Measurements from ENCODE around the gene INPP5D. TPM values are rescaled to one million over a fixed set of nuclear protein-coding genes. Genes with fewer than 3 reads are reported as not detected.
A peak's percentile ranks its signal among the peaks of the same experiment; 100 is the strongest.
"Not testable (repeated sequence)": the region's sequence is repeated elsewhere in the genome, so short reads cannot be mapped to it uniquely, and the experiment has no call there.

The INPP5D gene
- total and polyA plus RNA-seq, 9 donors: 4.3 to 9.8 (median 6.3) TPM

DNA sequence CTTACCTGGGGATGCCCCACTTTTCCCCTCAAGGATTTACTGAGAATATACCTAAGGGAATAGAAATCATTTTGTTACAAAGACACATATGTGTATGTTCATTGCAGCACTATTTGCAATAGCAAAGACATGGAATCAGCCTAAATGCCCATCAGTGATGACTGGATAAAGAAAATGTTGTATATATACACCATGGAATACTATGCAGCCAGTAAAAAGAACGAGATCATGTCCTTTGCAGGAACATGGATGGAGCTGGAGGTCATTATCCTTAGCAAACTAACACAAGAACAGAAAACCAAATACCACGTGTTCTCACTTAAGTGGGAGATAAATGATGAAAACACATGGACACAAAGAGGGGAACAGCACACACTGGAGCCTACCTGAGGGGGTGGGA is 63.4 kb downstream of the INPP5D start:
- H3K27ac ChIP-seq (ENCODE audit: low read length); H3K36me3 ChIP-seq (ENCODE audit: control insufficient read depth, insufficient read depth, low read length); H3K9me3 ChIP-seq (replicated peaks; ENCODE audit: control insufficient read depth, low read depth, low read length); H3K27me3 ChIP-seq (ENCODE audit: control insufficient read depth, insufficient read depth, low read length); H3K4me1 ChIP-seq (ENCODE audit: control insufficient read depth, insufficient read depth, low read length); DNase-seq; H3K4me3 ChIP-seq (ENCODE audit: low read length): not testable (repeated sequence)
- no CpG with 5 or more reads among the region's 2 CpGs for WGBS (ENCODE audit: insufficient coverage)

DNA sequence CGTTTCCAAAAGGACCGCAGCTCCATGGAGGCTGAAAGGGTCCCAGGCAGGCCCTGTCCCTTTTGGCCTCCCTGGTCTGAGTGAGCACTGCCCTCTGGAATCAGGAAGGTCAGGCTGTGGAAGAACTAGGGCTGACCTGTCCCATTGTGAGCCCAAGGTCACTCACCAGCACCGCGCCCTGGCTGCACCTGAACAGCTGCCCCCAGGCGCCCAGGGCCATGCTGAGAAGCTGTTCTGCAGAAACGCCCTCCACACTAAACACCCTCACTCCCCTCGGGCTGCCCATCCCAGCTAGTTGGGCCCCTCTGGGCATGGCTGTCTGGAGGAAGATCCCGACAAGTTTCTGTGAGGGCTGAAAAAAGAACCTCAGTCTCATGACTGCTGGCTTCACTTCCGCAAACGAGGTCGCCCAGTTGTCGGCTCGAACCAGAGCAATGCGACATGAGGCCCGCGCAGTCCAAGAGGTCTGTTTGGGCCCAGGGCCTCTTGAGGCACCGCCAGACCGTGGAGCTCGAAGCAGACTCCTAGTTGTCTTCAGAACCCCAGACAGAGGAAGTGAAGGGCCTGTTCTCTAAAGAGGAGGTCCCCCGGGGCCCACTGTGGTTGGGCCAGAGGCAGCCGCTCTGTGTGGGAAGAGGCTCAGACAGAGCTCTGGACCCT is 64.4 kb downstream of the INPP5D start:
- peak; percentile 33 for DNase-seq
- Histone ChIP-seq H3K9me3 (replicated peaks; ENCODE audit: control insufficient read depth, low read depth, low read length) (no peaks in the 10 kb centered on the region), H3K4me1 (ENCODE audit: control insufficient read depth, insufficient read depth, low read length) (no peaks in the 10 kb centered on the region), H3K27me3 (ENCODE audit: control insufficient read depth, insufficient read depth, low read length) (peaks cover 3% of the 10 kb centered on the region), H3K27ac (ENCODE audit: low read length) (no peak overlapping the region), H3K4me3 (ENCODE audit: low read length) (no peak overlapping the region), H3K36me3 (ENCODE audit: control insufficient read depth, insufficient read depth, low read length) (no peaks in the 10 kb centered on the region)
- WGBS (ENCODE audit: insufficient coverage): 74% methylated on average over 19 of the region's 21 CpGs

DNA sequence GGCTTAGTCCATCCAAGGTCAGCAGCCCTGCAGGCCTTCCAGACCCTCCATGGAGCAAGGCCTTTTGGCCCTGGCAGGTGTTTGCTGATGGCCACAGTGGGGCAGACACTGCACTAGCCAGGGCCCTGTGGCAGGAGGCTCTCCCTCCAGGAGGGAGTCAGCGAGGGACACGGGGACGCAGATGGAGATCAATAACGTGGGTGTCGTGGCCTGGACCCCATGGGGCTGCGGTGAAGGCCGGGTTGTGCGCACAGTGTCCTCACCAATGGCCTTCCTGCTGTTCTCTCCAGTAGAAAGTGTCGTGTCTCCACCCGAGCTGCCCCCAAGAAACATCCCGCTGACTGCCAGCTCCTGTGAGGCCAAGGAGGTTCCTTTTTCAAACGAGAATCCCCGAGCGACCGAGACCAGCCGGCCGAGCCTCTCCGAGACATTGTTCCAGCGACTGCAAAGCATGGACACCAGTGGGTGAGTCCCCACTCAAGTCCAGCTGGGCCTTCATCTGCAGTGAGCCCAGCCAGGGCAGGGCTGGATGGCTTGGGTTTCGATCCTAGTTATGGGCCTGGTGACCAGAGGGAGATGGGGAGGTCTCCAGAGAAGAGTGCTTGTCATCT is 65.4 kb downstream of the INPP5D start:
- Histone ChIP-seq H3K9me3 (replicated peaks; ENCODE audit: control insufficient read depth, low read depth, low read length) (no peaks in the 10 kb centered on the region), H3K4me3 (ENCODE audit: low read length) (no peak overlapping the region), H3K27ac (ENCODE audit: low read length) (no peak overlapping the region), H3K36me3 (ENCODE audit: control insufficient read depth, insufficient read depth, low read length) (no peaks in the 10 kb centered on the region), H3K4me1 (ENCODE audit: control insufficient read depth, insufficient read depth, low read length) (no peaks in the 10 kb centered on the region), H3K27me3 (ENCODE audit: control insufficient read depth, insufficient read depth, low read length) (peaks cover 5% of the 10 kb centered on the region)
- no peak for DNase-seq
- WGBS (ENCODE audit: insufficient coverage): 89% methylated on average over 20 of the region's 20 CpGs

DNA sequence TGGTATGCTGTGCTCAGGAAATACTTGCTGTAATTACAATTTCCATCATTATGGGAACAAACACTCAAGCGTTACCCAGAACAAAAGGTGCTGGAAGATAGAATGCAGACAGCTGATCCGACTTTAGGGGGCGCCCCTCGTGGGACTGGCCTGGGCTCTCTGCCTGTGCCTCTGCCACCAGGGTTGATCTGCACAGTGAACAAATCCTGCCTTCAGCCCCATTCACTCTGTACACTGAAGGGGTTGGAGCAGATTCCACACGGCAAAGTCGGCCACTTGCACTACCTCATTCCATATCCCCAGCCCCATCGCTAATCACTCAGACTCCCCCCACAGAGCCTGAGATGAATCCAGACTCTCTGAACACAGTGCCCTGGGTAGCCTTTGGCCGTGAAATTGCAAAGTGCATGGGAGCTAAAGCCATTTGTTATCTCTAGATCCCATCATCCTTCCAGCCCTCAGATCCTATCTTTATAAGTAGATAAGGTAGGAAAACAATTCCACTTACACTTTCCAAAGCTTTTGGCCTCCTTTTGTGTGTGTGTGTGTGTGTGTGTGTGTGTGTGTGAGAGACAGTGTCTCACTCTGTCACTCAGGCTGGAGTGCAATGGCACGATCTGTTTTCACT is 69.3 kb downstream of the INPP5D start:
- H3K9me3 ChIP-seq (replicated peaks; ENCODE audit: control insufficient read depth, low read depth, low read length): no peaks in the 10 kb centered on the region
- peaks cover 5% of the 10 kb centered on the region for H3K27me3 ChIP-seq (ENCODE audit: control insufficient read depth, insufficient read depth, low read length)
- no peaks in the 10 kb centered on the region for H3K36me3 ChIP-seq (ENCODE audit: control insufficient read depth, insufficient read depth, low read length)
- H3K27ac ChIP-seq (ENCODE audit: low read length): no peak overlapping the region
- WGBS (ENCODE audit: insufficient coverage): 38% methylated on average over 7 of the region's 9 CpGs
- no peak for DNase-seq
- no peak overlapping the region for H3K4me3 ChIP-seq (ENCODE audit: low read length)
- H3K4me1 ChIP-seq (ENCODE audit: control insufficient read depth, insufficient read depth, low read length): no peaks in the 10 kb centered on the region

DNA sequence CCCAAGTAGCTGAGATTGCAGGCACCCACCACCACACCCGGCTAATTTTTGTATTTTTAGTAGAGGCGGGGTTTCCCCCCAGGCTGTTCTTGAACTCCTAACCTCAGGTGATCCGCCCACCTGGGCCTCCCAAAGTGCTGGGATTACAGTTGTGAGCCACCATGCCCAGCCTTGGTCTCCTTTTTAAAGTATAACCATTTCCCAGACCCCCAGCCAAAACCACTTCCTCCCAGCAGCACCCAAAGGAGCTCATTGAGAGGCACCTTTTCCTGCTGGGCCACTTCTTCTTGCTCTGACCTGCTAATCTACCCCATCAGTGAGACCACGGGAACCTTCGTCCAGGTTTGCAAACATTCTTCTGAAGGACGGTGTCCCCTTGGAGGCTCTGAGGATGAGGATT is 69.9 kb downstream of the INPP5D start:
- Histone ChIP-seq H3K4me1 (ENCODE audit: control insufficient read depth, insufficient read depth, low read length) (no peaks in the 10 kb centered on the region), H3K27ac (ENCODE audit: low read length) (no peak overlapping the region), H3K4me3 (ENCODE audit: low read length) (no peak overlapping the region), H3K9me3 (replicated peaks; ENCODE audit: control insufficient read depth, low read depth, low read length) (no peaks in the 10 kb centered on the region), H3K36me3 (ENCODE audit: control insufficient read depth, insufficient read depth, low read length) (no peaks in the 10 kb centered on the region), H3K27me3 (ENCODE audit: control insufficient read depth, insufficient read depth, low read length) (peaks cover 5% of the 10 kb centered on the region)
- 92% methylated on average over 3 of the region's 6 CpGs for WGBS (ENCODE audit: insufficient coverage)
- DNase-seq: no peak

DNA sequence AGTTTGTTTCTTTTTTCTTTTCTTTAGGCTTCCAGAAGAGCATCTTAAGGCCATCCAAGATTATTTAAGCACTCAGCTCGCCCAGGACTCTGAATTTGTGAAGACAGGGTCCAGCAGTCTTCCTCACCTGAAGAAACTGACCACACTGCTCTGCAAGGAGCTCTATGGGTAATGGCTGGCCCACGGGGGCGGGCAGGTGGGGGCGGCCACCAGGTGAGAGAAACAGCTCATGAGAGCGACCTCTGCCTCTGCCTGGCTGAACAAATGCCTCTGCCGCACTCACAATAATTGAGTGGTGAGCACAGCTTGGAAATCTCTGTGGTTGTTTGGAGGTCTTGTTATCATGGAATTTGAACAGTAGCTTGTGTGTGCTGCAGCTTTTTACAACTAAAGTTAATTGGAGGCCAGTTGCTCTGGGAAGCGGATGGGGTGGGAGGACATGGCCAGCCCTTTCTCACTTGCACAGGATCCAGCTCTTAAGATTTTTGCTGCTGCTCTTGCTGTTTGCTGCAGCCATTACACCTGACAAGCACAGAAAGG is 70.4 kb downstream of the INPP5D start:
- 59% methylated on average over 6 of the region's 7 CpGs for WGBS (ENCODE audit: insufficient coverage)
- Histone ChIP-seq H3K4me1 (ENCODE audit: control insufficient read depth, insufficient read depth, low read length) (no peaks in the 10 kb centered on the region), H3K9me3 (replicated peaks; ENCODE audit: control insufficient read depth, low read depth, low read length) (no peaks in the 10 kb centered on the region), H3K27ac (ENCODE audit: low read length) (no peak overlapping the region), H3K27me3 (ENCODE audit: control insufficient read depth, insufficient read depth, low read length) (peaks cover 5% of the 10 kb centered on the region), H3K4me3 (ENCODE audit: low read length) (no peak overlapping the region), H3K36me3 (ENCODE audit: control insufficient read depth, insufficient read depth, low read length) (no peaks in the 10 kb centered on the region)
- no peak for DNase-seq

DNA sequence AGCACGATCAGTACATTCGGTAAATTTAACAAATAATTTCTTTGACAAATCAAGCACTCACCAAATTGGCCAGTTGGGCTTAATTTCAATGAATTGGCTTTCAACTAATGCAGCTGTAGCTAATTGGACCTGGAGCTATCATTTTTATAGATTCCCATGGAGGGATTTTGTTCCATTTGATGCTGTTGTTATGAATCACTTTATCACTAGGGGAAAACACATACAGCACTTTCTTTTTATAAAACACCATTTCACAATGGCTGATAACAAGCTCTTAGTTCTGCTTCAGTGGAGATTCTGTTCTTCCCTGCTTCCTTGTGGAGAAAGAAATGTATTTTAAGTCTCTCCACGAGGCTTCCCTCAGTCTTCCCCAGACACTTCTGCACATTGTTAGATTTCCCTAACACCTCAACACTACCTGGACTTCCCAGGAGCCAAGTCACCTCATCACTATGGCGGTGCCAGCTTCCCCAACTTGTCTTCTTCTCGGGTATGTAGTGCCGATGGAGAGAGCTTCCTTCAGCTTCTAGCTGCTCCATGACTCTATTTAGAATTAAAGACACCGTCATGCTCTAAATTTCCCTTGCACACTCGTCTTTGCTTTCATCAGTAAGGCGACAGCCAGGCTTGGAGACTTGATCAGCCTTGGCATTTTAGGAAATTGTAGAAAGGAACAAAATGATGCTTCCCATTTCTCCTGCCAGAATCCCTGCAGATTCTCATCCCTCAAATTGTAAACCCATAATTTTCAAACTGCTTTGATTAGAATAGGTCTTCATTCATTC is 72.0 kb downstream of the INPP5D start:
- Histone ChIP-seq H3K9me3 (replicated peaks; ENCODE audit: control insufficient read depth, low read depth, low read length) (peaks cover 5% of the 10 kb centered on the region), H3K4me1 (ENCODE audit: control insufficient read depth, insufficient read depth, low read length) (no peaks in the 10 kb centered on the region), H3K27me3 (ENCODE audit: control insufficient read depth, insufficient read depth, low read length) (peaks cover 5% of the 10 kb centered on the region), H3K36me3 (ENCODE audit: control insufficient read depth, insufficient read depth, low read length) (no peaks in the 10 kb centered on the region), H3K4me3 (ENCODE audit: low read length) (no peak overlapping the region), H3K27ac (ENCODE audit: low read length) (no peak overlapping the region)
- 78% methylated on average over 3 of the region's 9 CpGs for WGBS (ENCODE audit: insufficient coverage)
- DNase-seq: no peak

DNA sequence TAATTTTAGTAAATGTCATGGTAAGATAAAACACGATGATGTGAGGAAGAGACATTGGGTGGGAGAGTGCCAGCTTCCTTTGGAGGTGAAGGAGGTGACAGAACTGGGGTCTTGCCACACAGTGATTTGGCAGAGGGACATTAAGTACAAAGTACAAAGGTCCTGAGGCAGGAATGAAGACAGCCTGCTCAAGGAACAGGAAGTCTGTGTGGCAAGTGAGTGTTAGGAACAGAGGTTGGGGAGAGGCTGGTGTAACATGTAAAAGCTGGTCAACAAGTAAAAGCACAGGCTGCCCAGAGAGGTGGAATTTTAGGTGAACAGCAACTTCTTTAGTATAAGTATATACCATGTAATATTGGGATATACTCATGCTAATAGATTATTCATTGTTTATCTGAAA is 73.1 kb downstream of the INPP5D start:
- WGBS (ENCODE audit: insufficient coverage): 80% methylated on average over 1 of the region's 1 CpG
- no peak for DNase-seq
- peaks cover 5% of the 10 kb centered on the region for H3K27me3 ChIP-seq (ENCODE audit: control insufficient read depth, insufficient read depth, low read length)
- H3K9me3 ChIP-seq (replicated peaks; ENCODE audit: control insufficient read depth, low read depth, low read length): peaks cover 5% of the 10 kb centered on the region
- H3K27ac ChIP-seq (ENCODE audit: low read length): no peak overlapping the region
- no peaks in the 10 kb centered on the region for H3K4me1 ChIP-seq (ENCODE audit: control insufficient read depth, insufficient read depth, low read length)
- H3K4me3 ChIP-seq (ENCODE audit: low read length): no peak overlapping the region
- no peaks in the 10 kb centered on the region for H3K36me3 ChIP-seq (ENCODE audit: control insufficient read depth, insufficient read depth, low read length)

DNA sequence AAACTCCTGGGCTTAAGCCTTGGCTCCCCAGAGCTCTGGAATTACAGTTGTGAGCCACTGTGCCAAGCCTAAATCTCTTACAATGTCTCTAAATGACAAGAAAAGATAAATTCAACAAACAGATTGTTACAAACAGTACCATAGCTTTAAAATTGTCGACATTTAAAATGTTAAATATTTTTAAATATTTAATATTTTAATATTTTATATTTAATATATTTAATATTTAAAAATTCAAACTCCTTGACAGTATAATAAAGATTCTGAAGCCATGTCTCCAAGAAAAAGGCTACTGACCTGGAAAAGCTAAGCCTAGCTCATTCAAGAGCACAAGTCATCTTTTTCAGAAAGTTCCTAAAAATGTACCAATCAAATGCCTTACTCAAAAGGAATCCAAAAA is 75.3 kb downstream of the INPP5D start:
- Histone ChIP-seq H3K36me3 (ENCODE audit: control insufficient read depth, insufficient read depth, low read length) (no peaks in the 10 kb centered on the region), H3K4me3 (ENCODE audit: low read length) (no peak overlapping the region), H3K4me1 (ENCODE audit: control insufficient read depth, insufficient read depth, low read length) (no peaks in the 10 kb centered on the region), H3K27me3 (ENCODE audit: control insufficient read depth, insufficient read depth, low read length) (peaks cover 4% of the 10 kb centered on the region), H3K9me3 (replicated peaks; ENCODE audit: control insufficient read depth, low read depth, low read length) (peaks cover 5% of the 10 kb centered on the region), H3K27ac (ENCODE audit: low read length) (no peak overlapping the region)
- WGBS (ENCODE audit: insufficient coverage): no CpG with 5 or more reads among the region's 1 CpG
- no peak for DNase-seq

DNA sequence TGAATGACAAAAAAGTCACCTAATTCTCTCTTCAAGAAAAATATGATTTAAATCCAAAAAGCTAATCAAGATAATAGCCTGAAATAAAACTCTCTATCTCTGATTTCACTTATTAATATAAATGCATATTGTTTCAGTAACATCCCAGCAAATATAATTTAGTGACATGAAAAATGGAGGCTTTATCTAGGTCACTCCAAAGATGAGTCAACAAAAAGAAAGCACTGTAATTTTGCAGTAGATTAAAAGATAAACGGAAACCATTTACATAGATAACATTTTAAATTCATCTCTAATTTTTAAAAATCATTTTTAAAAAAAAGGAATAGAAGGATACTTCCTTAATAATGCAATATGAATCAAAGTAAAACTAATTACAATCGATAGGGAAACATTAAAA is 76.9 kb downstream of the INPP5D start:
- no peak overlapping the region for H3K4me3 ChIP-seq (ENCODE audit: low read length)
- WGBS (ENCODE audit: insufficient coverage): no CpG with 5 or more reads among the region's 2 CpGs
- no peaks in the 10 kb centered on the region for H3K4me1 ChIP-seq (ENCODE audit: control insufficient read depth, insufficient read depth, low read length)
- H3K9me3 ChIP-seq (replicated peaks; ENCODE audit: control insufficient read depth, low read depth, low read length): peaks cover 5% of the 10 kb centered on the region
- H3K36me3 ChIP-seq (ENCODE audit: control insufficient read depth, insufficient read depth, low read length): no peaks in the 10 kb centered on the region
- peaks cover 6% of the 10 kb centered on the region for H3K27me3 ChIP-seq (ENCODE audit: control insufficient read depth, insufficient read depth, low read length)
- H3K27ac ChIP-seq (ENCODE audit: low read length): no peak overlapping the region
- no peak for DNase-seq

Measured in muscle of leg (tissue), 11 donors.